ENCODE data around the gene PPP1R26. TPM values are rescaled to one million over a fixed set of nuclear protein-coding genes. Genes with fewer than 3 reads are reported as not detected.

The PPP1R26 gene
- polyA plus RNA-seq, 3 donors = 0.56 to 4.7 (median 0.60) TPM

- H3K79me2 ChIP-seq (ENCODE audit: insufficient read depth, low read length) = no peaks in the 10 kb centered on the region
- no peak for TF ChIP-seq CTCF (IDR thresholded peaks at IDR 0.05)
- no peaks in the 10 kb centered on the region for H3K36me3 Mint-ChIP-seq
- H3K9me3 ChIP-seq (replicated peaks in 1 of 2; ENCODE audit: control insufficient read depth in 1 of 2, insufficient read depth in 1 of 2, low read length in 2 of 2) = no peaks in the 10 kb centered on the region
- DNase-seq = no peak
- no peak overlapping the region for H3K27ac ChIP-seq (ENCODE audit: low read depth in 1 of 2, low read length in 2 of 2)
- H3K9me3 Mint-ChIP-seq = peaks cover 0 to 2% (median 0%) of the 10 kb centered on the region in 7 donors
- H3K4me1 Mint-ChIP-seq = peaks cover 15% of the 10 kb centered on the region
- H3K27me3 ChIP-seq (ENCODE audit: control insufficient read depth in 2 of 2, insufficient read depth in 2 of 2, low read length in 2 of 2) = no peaks in the 10 kb centered on the region
- H3K36me3 ChIP-seq (replicated peaks in 1 of 2; ENCODE audit: control insufficient read depth in 1 of 2, insufficient read depth in 2 of 2, low read length in 2 of 2) = no peaks in the 10 kb centered on the region
- WGBS (ENCODE audit: insufficient coverage) = 93% methylated on average over 7 of the region's 7 CpGs
- H3K9ac ChIP-seq (ENCODE audit: insufficient read depth, low read length, poor library complexity, severe bottlenecking) = no peak overlapping the region
- no peak overlapping the region for H3K27ac Mint-ChIP-seq
- peaks cover 8 to 11% of the 10 kb centered on the region in 2 donors for H3K4me1 ChIP-seq (ENCODE audit: control insufficient read depth in 1 of 2, insufficient read depth in 2 of 2, low read length in 2 of 2)
- H3K4me3 ChIP-seq (replicated peaks in 1 of 3; ENCODE audit: low read depth in 2 of 3, low read length in 3 of 3) = no peak overlapping the region
- H3K4me2 ChIP-seq (replicated peaks; ENCODE audit: extremely low read depth, low read length, poor library complexity, severe bottlenecking) = no peak overlapping the region
- H3K4me3 Mint-ChIP-seq = no peak overlapping the region
- H4K20me1 ChIP-seq (ENCODE audit: insufficient read depth, low read length) = no peaks in the 10 kb centered on the region
- no peak overlapping the region for H2AFZ ChIP-seq (ENCODE audit: insufficient read depth, low read depth, low read length, poor library complexity, severe bottlenecking)
- H3K27me3 Mint-ChIP-seq (ENCODE audit: low read depth in 3 of 3) = peaks cover 3 to 20% (median 16%) of the 10 kb centered on the region in 3 donors
- intact Hi-C loops (cut with micrococcal nuclease) = no loop called here
Observed at GRCh38 chr9:135464181-135464580, 15.4 kb upstream of the PPP1R26 start.

- Mint-ChIP-seq H3K36me3 (no peaks in the 10 kb centered on the region), H3K4me3 (peak overlapping the region in 1 of 2 donors; percentile 86), H3K27me3 (ENCODE audit: low read depth in 3 of 3) (peaks cover 2 to 18% (median 10%) of the 10 kb centered on the region in 3 donors), H3K27ac (no peak overlapping the region), H3K4me1 (peaks cover 13% of the 10 kb centered on the region), H3K9me3 (no peaks in the 10 kb centered on the region)
- H2AFZ ChIP-seq (ENCODE audit: insufficient read depth, low read depth, low read length, poor library complexity, severe bottlenecking) = peak overlapping the region; percentile 53
- intact Hi-C loops (cut with micrococcal nuclease) = no loop called here
- no peak overlapping the region for H3K27ac ChIP-seq (ENCODE audit: low read depth in 1 of 2, low read length in 2 of 2)
- H3K4me2 ChIP-seq (replicated peaks; ENCODE audit: extremely low read depth, low read length, poor library complexity, severe bottlenecking) = peak overlapping the region; percentile 36
- no peaks in the 10 kb centered on the region for H3K9me3 ChIP-seq (replicated peaks in 1 of 2; ENCODE audit: control insufficient read depth in 1 of 2, insufficient read depth in 1 of 2, low read length in 2 of 2)
- peaks cover 11 to 15% of the 10 kb centered on the region in 2 donors for H3K4me1 ChIP-seq (ENCODE audit: control insufficient read depth in 1 of 2, insufficient read depth in 2 of 2, low read length in 2 of 2)
- H3K36me3 ChIP-seq (replicated peaks in 1 of 2; ENCODE audit: control insufficient read depth in 1 of 2, insufficient read depth in 2 of 2, low read length in 2 of 2) = no peaks in the 10 kb centered on the region
- DNase-seq = peak in 2 of 3 donors; percentile 5 to 54
- WGBS (ENCODE audit: insufficient coverage) = 31% methylated on average over 9 of the region's 16 CpGs
- TF ChIP-seq CTCF (IDR thresholded peaks at IDR 0.05) = no peak
- no peaks in the 10 kb centered on the region for H3K27me3 ChIP-seq (ENCODE audit: control insufficient read depth in 2 of 2, insufficient read depth in 2 of 2, low read length in 2 of 2)
- peak overlapping the region in 1 of 3 experiments; percentile 28 for H3K4me3 ChIP-seq (replicated peaks in 1 of 3; ENCODE audit: low read depth in 2 of 3, low read length in 3 of 3)
- no peaks in the 10 kb centered on the region for H3K79me2 ChIP-seq (ENCODE audit: insufficient read depth, low read length)
- peak overlapping the region; percentile 4 for H3K9ac ChIP-seq (ENCODE audit: insufficient read depth, low read length, poor library complexity, severe bottlenecking)
- H4K20me1 ChIP-seq (ENCODE audit: insufficient read depth, low read length) = no peaks in the 10 kb centered on the region
Observed at GRCh38 chr9:135468854-135469521, 10.6 kb upstream of the PPP1R26 start.

Data from CD14-positive monocyte (primary cell).